HG03025 (cell line): Measurements from ENCODE around the gene GEN1.

ENCODE experiments used
- ATAC-seq: cut with Tn5 transposase; IDR thresholded peaks from one replicate; pipeline ENCODE4 v1.9.1; 2021; ENCODE audit warnings: mild to moderate bottlenecking, moderate library complexity; ENCODE audit not compliant: unreplicated experiment, low FRiP score

The GEN1 gene

GRCh38 chr2:17752892-17753802 lies 791 bp upstream of the GEN1 start:
- peak; percentile 36 for ATAC-seq

- no peak for ATAC-seq
Observed at GRCh38 chr2:17754773-17755425, 961 bp downstream of the GEN1 start.

- no peak for ATAC-seq
Observed at GRCh38 chr2:17756668-17757067, 2.7 kb downstream of the GEN1 start.

GRCh38 chr2:17757321-17757720 lies 3.4 kb downstream of the GEN1 start:
- ATAC-seq, result no peak

GRCh38 chr2:17758118-17758517 lies 4.2 kb downstream of the GEN1 start:
- no peak for ATAC-seq

- no peak for ATAC-seq
Observed at GRCh38 chr2:17759805-17760204, 5.9 kb downstream of the GEN1 start.

GRCh38 chr2:17762451-17762850 lies 8.5 kb downstream of the GEN1 start:
- ATAC-seq, result no peak

- ATAC-seq, result no peak
Observed at GRCh38 chr2:17763641-17764333, 9.8 kb downstream of the GEN1 start.

- ATAC-seq, result no peak
Observed at GRCh38 chr2:17765398-17765797, 11.5 kb downstream of the GEN1 start.

- ATAC-seq, result no peak
Observed at GRCh38 chr2:17768894-17769293, 15.0 kb downstream of the GEN1 start.

- no peak for ATAC-seq
Observed at GRCh38 chr2:17771956-17772355, 18.0 kb downstream of the GEN1 start.

GRCh38 chr2:17772532-17772931 lies 18.6 kb downstream of the GEN1 start:
- ATAC-seq, result no peak

- no peak for ATAC-seq
Observed at GRCh38 chr2:17780546-17780945, 26.6 kb downstream of the GEN1 start.

- ATAC-seq, result no peak
Observed at GRCh38 chr2:17781482-17781881, 27.5 kb downstream of the GEN1 start.

- no peak for ATAC-seq
Observed at GRCh38 chr2:17786727-17787126, 32.8 kb downstream of the GEN1 start.

GRCh38 chr2:17788773-17789172 lies 34.8 kb downstream of the GEN1 start:
- ATAC-seq, result no peak

GRCh38 chr2:17790536-17790935 lies 36.6 kb downstream of the GEN1 start:
- no peak for ATAC-seq

- no peak for ATAC-seq
Observed at GRCh38 chr2:17791121-17791816, 37.3 kb downstream of the GEN1 start.

GRCh38 chr2:17791817-17792130 lies 37.8 kb downstream of the GEN1 start:
- ATAC-seq, result no peak

GRCh38 chr2:17792515-17792914 lies 38.6 kb downstream of the GEN1 start:
- no peak for ATAC-seq

- ATAC-seq, result no peak
Observed at GRCh38 chr2:17793296-17793695, 39.4 kb downstream of the GEN1 start.
